OCI-LY1 (cell line): ENCODE results near the gene SYMPK.

Experiments used
- EZH2 ChIP-seq: fragments of 200-600 bp; sonication (generic), shearing (Covaris generic); IDR thresholded peaks from 2 replicates; pipeline ENCODE4 v1.8.0; 2017; ENCODE audit warnings: borderline replicate concordance, mixed run types, mild to moderate bottlenecking, antibody characterized with exemption, low read length, moderate library complexity, mixed read lengths
- TF ChIP-seq, protein P1 (sequence below): fragments of 200-600 bp; sonication (generic), shearing (Covaris generic); IDR thresholded peaks from 2 replicates; pipeline ENCODE4 v1.5.1; 2017; ENCODE audit warnings: mild to moderate bottlenecking, antibody characterized with exemption, low read length, moderate library complexity, mixed read lengths

DNA sequence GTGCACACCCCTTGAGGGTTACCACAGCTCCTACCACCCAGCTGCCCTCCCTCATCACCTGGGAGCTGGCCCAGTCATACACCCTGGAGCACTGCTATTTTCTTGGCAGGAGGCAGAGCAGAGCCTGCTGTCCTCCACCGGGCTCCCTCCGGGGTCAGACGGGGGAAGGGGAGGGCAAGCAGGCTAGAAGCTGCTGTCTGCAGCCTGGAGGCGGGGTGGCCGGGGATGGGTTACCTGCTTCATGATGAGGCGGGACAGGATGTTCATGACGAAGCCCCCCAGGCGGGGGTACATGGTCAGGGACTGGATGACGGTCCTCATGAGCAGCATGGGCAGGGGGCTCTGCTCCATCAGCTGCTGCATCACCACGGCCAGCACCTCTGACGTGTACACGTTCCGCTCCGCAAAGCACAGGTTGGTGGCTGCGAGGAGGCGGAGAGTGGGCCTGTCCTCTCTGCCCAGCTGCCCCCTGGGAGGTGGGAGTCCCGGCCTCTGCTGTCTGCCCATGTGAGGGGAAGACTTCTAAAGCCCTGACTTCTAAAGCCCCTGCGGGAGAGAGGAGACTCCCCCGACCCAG lies 45.1 kb downstream of the SYMPK start:
- TF ChIP-seq, protein P1, sequence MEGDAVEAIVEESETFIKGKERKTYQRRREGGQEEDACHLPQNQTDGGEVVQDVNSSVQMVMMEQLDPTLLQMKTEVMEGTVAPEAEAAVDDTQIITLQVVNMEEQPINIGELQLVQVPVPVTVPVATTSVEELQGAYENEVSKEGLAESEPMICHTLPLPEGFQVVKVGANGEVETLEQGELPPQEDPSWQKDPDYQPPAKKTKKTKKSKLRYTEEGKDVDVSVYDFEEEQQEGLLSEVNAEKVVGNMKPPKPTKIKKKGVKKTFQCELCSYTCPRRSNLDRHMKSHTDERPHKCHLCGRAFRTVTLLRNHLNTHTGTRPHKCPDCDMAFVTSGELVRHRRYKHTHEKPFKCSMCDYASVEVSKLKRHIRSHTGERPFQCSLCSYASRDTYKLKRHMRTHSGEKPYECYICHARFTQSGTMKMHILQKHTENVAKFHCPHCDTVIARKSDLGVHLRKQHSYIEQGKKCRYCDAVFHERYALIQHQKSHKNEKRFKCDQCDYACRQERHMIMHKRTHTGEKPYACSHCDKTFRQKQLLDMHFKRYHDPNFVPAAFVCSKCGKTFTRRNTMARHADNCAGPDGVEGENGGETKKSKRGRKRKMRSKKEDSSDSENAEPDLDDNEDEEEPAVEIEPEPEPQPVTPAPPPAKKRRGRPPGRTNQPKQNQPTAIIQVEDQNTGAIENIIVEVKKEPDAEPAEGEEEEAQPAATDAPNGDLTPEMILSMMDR = no peak
- no peak for TF ChIP-seq EZH2
